Naive B cell (primary cell): Measurements from ENCODE around the gene MUC22. TPM values are rescaled to one million over a fixed set of nuclear protein-coding genes. Genes with fewer than 3 reads are reported as not detected.
"Not testable (repeated sequence)": the region's sequence is repeated elsewhere in the genome, so short reads cannot be mapped to it uniquely, and the experiment has no call there.

ENCODE experiments used
- ATAC-seq, 2 donors: fragments of 150-1000 bp; cut with Tn5 transposase; 2 replicates each; pipeline ENCODE4 v1.10.0; 2021; ENCODE audit warnings: low read depth in 2 of 2, mild to moderate bottlenecking in 2 of 2, moderate library complexity in 2 of 2
- DNase-seq: peaks from one replicate; pipeline ENCODE4 v3.0.0; 2022
- H3K27ac Mint-ChIP-seq, 6 donors: one replicate each; pipeline ENCODE4 v1.8.0; 2020 to 2022; ENCODE audit warnings: mild to moderate bottlenecking in 6 of 6, mixed read lengths in 6 of 6, moderate library complexity in 5 of 6, inconsistent platforms in 2 of 6
- H3K27me3 Mint-ChIP-seq, 3 donors: one replicate each; pipeline ENCODE4 v1.8.0; 2021 to 2022; ENCODE audit warnings: mixed read lengths in 3 of 3, mild to moderate bottlenecking in 1 of 3
- H3K36me3 Mint-ChIP-seq, 2 donors: one replicate each; pipeline ENCODE4 v1.8.0; 2020 to 2022; ENCODE audit warnings: mixed read lengths in 2 of 2, inconsistent platforms in 1 of 2, mild to moderate bottlenecking in 1 of 2
- H3K4me1 Mint-ChIP-seq, 3 donors: one replicate each; pipeline ENCODE4 v1.8.0; 2020 to 2022; ENCODE audit warnings: mixed read lengths in 3 of 3, inconsistent platforms in 1 of 3, mild to moderate bottlenecking in 1 of 3, moderate library complexity in 1 of 3
- H3K4me3 Mint-ChIP-seq, 8 donors: one replicate each; pipeline ENCODE4 v1.8.0; 2020 to 2022; ENCODE audit warnings: mild to moderate bottlenecking in 8 of 8, mixed read lengths in 8 of 8, moderate library complexity in 8 of 8, inconsistent platforms in 2 of 8
- H3K9me3 Mint-ChIP-seq, 7 donors: one replicate each; pipeline ENCODE4 v1.8.0; 2020 to 2022; ENCODE audit warnings: mixed read lengths in 7 of 7, mild to moderate bottlenecking in 5 of 7, inconsistent platforms in 2 of 7, moderate library complexity in 1 of 7
- polyA plus RNA-seq, 6 donors: library from polyadenylated mRNA; unstranded; fragments of 300-500 nt; fragmentation: Illumina TruSeq; gene quantifications; one replicate each; pipeline ENCODE4 v1.2.3, GENCODE V29; 2021; ENCODE audit warnings: low read depth in 6 of 6

The MUC22 gene
- polyA plus RNA-seq, 6 donors from 2014 or later, result not detected

GRCh38 chr6:31025595-31025994 lies 15.3 kb downstream of the MUC22 start:
- DNase-seq (no peak), ATAC-seq (no peak)
- Mint-ChIP-seq H3K9me3 (peaks cover 0 to 2% (median 0%) of the 10 kb centered on the region in 7 donors), H3K4me3 (no peak overlapping the region), H3K27me3 (peaks cover 16 to 73% (median 50%) of the 10 kb centered on the region in 3 donors), H3K4me1 (no peaks in the 10 kb centered on the region), H3K36me3 (no peaks in the 10 kb centered on the region), H3K27ac (peak overlapping the region in 2 of 6 donors; percentile 32 to 62)

DNA sequence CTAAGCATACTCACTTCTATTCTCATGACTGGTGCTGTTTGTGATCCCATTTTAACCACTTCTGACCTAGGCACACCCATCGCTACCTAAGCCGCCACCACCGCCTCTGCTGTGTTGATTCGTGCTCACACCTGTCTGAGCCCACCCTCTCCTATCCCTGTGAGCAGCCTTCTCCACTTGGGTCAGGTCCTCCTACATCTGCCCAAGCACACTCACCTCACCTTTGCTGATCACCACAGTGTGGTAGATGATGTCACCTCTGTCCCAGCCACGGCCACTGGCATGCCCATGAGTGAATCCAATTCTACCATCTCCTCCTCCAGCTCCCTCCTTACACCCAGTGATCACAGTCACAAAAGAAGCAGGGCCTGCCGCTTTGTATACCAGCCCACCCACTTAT lies 20.8 kb downstream of the MUC22 start:
- ATAC-seq (no peak), DNase-seq (no peak)
- Mint-ChIP-seq H3K27me3 (peaks cover 37 to 73% (median 66%) of the 10 kb centered on the region in 3 donors), H3K4me3 (no peak overlapping the region), H3K4me1 (no peaks in the 10 kb centered on the region), H3K27ac (no peak overlapping the region), H3K9me3 (no peaks in the 10 kb centered on the region), H3K36me3 (no peaks in the 10 kb centered on the region)

- peaks cover 32 to 77% (median 68%) of the 10 kb centered on the region in 3 donors for H3K27me3 Mint-ChIP-seq
- no peaks in the 10 kb centered on the region for H3K36me3 Mint-ChIP-seq
- no peak overlapping the region for H3K27ac Mint-ChIP-seq
- no peaks in the 10 kb centered on the region for H3K9me3 Mint-ChIP-seq
- DNase-seq (no peak), ATAC-seq (no peak)
- no peaks in the 10 kb centered on the region for H3K4me1 Mint-ChIP-seq
- H3K4me3 Mint-ChIP-seq, result peak overlapping the region in 1 of 8 donors; percentile 67
These were observed 22.8 kb downstream of the MUC22 start for GRCh38 chr6:31033075-31033474.

- Mint-ChIP-seq H3K9me3 (no peaks in the 10 kb centered on the region), H3K36me3 (peaks cover 0 to 4% of the 10 kb centered on the region in 2 donors), H3K27ac (no peak overlapping the region), H3K27me3 (peaks cover 28 to 66% (median 55%) of the 10 kb centered on the region in 3 donors), H3K4me3 (no peak overlapping the region), H3K4me1 (peaks cover 0 to 6% (median 0%) of the 10 kb centered on the region in 3 donors)
- DNase-seq (no peak), ATAC-seq (no peak)
These were observed 25.7 kb downstream of the MUC22 start for GRCh38 chr6:31035862-31036497.

- Mint-ChIP-seq H3K36me3 (peaks cover 0 to 4% of the 10 kb centered on the region in 2 donors), H3K9me3 (no peaks in the 10 kb centered on the region), H3K4me1 (peaks cover 0 to 7% (median 0%) of the 10 kb centered on the region in 3 donors), H3K27me3 (peaks cover 17 to 57% (median 43%) of the 10 kb centered on the region in 3 donors), H3K27ac (no peak overlapping the region), H3K4me3 (no peak overlapping the region)
- ATAC-seq (no peak), DNase-seq (no peak)
These were observed 26.9 kb downstream of the MUC22 start for GRCh38 chr6:31037169-31037568.

- no peak for ATAC-seq
- H3K27ac Mint-ChIP-seq, result no peak overlapping the region
- peaks cover 0 to 4% of the 10 kb centered on the region in 2 donors for H3K36me3 Mint-ChIP-seq
- DNase-seq, result no peak
- no peaks in the 10 kb centered on the region for H3K9me3 Mint-ChIP-seq
- H3K27me3 Mint-ChIP-seq, result peaks cover 16 to 52% (median 38%) of the 10 kb centered on the region in 3 donors
- H3K4me1 Mint-ChIP-seq, result peaks cover under 1 to 12% (median 3%) of the 10 kb centered on the region in 3 donors
- no peak overlapping the region for H3K4me3 Mint-ChIP-seq
These were observed 27.4 kb downstream of the MUC22 start for GRCh38 chr6:31037682-31038081.

GRCh38 chr6:31038559-31038958 lies 28.3 kb downstream of the MUC22 start:
- Mint-ChIP-seq H3K4me1 (peaks cover 9 to 21% (median 12%) of the 10 kb centered on the region in 3 donors), H3K27me3 (peaks cover 7 to 43% (median 30%) of the 10 kb centered on the region in 3 donors), H3K9me3 (no peaks in the 10 kb centered on the region), H3K27ac (no peak overlapping the region), H3K4me3 (peak overlapping the region in 1 of 8 donors; percentile 54), H3K36me3 (peaks cover 0 to 4% of the 10 kb centered on the region in 2 donors)
- DNase-seq (no peak), ATAC-seq (no peak)

DNA sequence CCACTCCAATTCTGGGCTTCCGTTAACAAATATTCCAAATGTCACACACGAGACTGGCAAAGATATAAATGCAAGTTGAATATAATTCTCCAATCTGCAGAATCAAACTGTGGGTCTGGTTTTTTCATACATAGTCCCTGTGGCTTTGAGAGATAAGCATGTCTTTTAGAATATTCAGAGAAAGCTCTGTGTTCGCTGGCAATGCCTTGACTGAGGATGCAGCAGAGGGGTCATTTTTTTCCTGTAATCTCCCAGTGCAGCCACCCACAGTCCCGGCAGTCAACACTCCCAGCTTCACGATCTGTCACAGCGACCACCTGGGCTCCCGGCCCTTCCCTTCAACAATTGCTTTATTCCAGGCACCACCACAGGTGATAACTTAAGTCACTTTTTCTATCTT lies 30.5 kb downstream of the MUC22 start:
- Mint-ChIP-seq H3K4me1 (peaks cover 11 to 31% (median 15%) of the 10 kb centered on the region in 3 donors), H3K27ac (no peak overlapping the region), H3K36me3 (peaks cover 0 to 4% of the 10 kb centered on the region in 2 donors), H3K9me3 (no peaks in the 10 kb centered on the region), H3K4me3 (no peak overlapping the region), H3K27me3 (peaks cover 0 to 44% (median 28%) of the 10 kb centered on the region in 3 donors)
- DNase-seq (no peak), ATAC-seq (no peak)

DNA sequence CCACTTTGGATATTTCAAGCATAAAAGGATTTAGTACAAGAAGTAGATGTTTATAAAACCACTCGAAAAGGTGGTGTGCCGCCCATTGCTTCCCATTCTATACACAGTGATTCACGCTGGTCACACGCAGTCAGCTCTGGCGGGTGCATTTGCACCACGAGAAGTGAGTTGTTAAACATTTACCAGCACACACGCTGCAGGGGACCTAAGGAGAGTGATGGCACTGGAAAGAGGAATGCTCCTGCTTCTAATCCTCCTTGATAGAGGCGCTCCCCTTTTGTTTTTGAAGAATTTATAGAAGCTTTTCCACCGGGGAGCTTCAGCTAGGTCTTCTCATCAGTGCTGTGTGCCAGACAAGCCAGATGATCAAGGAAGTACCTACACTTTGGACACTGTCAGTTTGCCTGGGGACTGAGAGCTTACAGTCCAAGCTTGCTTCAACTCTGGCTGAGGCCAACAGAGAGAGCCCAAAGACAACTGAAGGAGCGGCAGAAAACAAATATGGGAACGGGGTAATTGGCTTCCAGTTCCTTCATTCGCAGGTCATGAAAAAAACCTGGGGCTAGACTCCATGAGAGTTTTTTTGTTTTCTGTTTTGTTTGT lies 31.2 kb downstream of the MUC22 start:
- H3K27ac Mint-ChIP-seq, result peak overlapping the region in 1 of 6 donors; percentile 47
- H3K4me3 Mint-ChIP-seq, result no peak overlapping the region
- DNase-seq, result no peak
- peaks cover 0 to 4% of the 10 kb centered on the region in 2 donors for H3K36me3 Mint-ChIP-seq
- ATAC-seq, result no peak
- peaks cover 0 to 48% (median 31%) of the 10 kb centered on the region in 3 donors for H3K27me3 Mint-ChIP-seq
- H3K4me1 Mint-ChIP-seq, result peaks cover 11 to 31% (median 15%) of the 10 kb centered on the region in 3 donors
- no peaks in the 10 kb centered on the region for H3K9me3 Mint-ChIP-seq

DNA sequence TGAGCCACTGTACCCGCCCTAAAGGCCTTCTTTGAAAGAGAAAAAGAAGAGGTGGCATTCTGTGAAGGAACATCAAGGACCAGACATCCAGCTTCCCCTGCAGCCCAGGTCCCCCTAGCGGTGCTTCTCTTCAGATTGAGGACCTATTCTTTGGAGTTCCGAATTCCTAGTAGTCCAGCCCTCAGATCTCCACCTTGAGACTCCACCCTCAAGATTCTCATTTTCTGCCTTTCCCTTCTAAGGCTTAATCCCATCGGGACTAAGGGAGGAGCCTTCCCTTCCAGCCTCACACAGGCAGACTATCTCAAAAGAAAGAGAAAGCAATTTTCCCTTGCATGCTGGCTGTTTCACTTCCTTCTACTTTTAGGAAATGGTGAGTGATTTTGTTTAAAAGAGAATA lies 32.5 kb downstream of the MUC22 start:
- peak; percentile 47 to 66 for ATAC-seq
- H3K27ac Mint-ChIP-seq, result peak overlapping the region; percentile 9 to 94 (median 75)
- peaks cover 1 to 4% of the 10 kb centered on the region in 2 donors for H3K36me3 Mint-ChIP-seq
- peaks cover 11 to 31% (median 15%) of the 10 kb centered on the region in 3 donors for H3K4me1 Mint-ChIP-seq
- H3K27me3 Mint-ChIP-seq, result peaks cover under 1 to 49% (median 36%) of the 10 kb centered on the region in 3 donors
- peak overlapping the region; percentile 73 to 94 (median 89) for H3K4me3 Mint-ChIP-seq
- H3K9me3 Mint-ChIP-seq, result peaks cover 0 to under 1% (median 0%) of the 10 kb centered on the region in 7 donors
- peak; percentile 10 for DNase-seq

- DNase-seq (no peak), ATAC-seq (no peak)
- Mint-ChIP-seq H3K36me3 (peaks cover 0 to 8% of the 10 kb centered on the region in 2 donors), H3K27me3 (peaks cover 8 to 54% (median 54%) of the 10 kb centered on the region in 3 donors), H3K4me1 (peaks cover 7 to 14% (median 7%) of the 10 kb centered on the region in 3 donors), H3K9me3 (peaks cover 0 to 3% (median 0%) of the 10 kb centered on the region in 7 donors), H3K4me3 (peak overlapping the region in 1 of 8 donors; percentile 24), H3K27ac (no peak overlapping the region)
These were observed 37.8 kb downstream of the MUC22 start for GRCh38 chr6:31048099-31048498.

GRCh38 chr6:31049518-31049917 lies 39.2 kb downstream of the MUC22 start:
- no peak overlapping the region for H3K4me3 Mint-ChIP-seq
- DNase-seq (no peak), ATAC-seq (no peak)
- peaks cover 0 to 8% of the 10 kb centered on the region in 2 donors for H3K36me3 Mint-ChIP-seq
- peak overlapping the region in 1 of 6 donors; percentile 39 for H3K27ac Mint-ChIP-seq
- peaks cover 0 to 3% (median 0%) of the 10 kb centered on the region in 7 donors for H3K9me3 Mint-ChIP-seq
- peaks cover 0 to 7% (median 0%) of the 10 kb centered on the region in 3 donors for H3K4me1 Mint-ChIP-seq
- H3K27me3 Mint-ChIP-seq, result peaks cover 12 to 68% (median 67%) of the 10 kb centered on the region in 3 donors

DNA sequence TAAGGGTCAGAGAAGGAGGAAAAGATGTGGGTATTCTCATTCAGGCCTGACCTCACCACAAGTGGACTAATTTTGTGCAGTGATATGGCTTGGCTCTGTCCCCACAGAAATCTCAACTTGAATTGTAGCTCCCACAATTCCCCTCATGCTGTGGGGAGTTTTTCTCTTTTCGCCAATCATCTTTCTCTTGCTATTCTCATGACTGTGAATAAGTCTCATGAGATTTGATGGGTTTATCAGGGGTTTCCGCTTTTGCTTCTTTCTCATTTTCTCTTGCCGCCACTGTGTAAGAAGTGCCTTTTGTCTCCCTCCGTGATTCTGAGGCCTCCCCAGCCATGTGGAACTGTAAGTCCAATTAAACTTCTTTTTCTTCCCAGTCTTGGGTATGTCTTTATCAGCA lies 42.9 kb downstream of the MUC22 start:
- ATAC-seq, result peak in 1 of 2 donors; percentile 16
- Mint-ChIP-seq H3K27ac (peak overlapping the region in 3 of 6 donors; percentile 0 to 16 (median 4)), H3K4me3 (peak overlapping the region in 2 of 8 donors; percentile 43 to 72), H3K27me3 (peaks cover 11 to 65% (median 63%) of the 10 kb centered on the region in 3 donors)
- H3K9me3 Mint-ChIP-seq, H3K36me3 Mint-ChIP-seq, H3K4me1 Mint-ChIP-seq, DNase-seq: not testable (repeated sequence)
